ENCODE results near the gene ARMC9.

- no peak for TF ChIP-seq CTCF (IDR thresholded peaks at IDR 0.05 in 2 of 3, conservative IDR thresholded peaks at IDR 0.05 in 1 of 3; ENCODE audit: borderline replicate concordance in 1 of 3, insufficient read depth in 1 of 3, low read depth in 2 of 3, low read length in 2 of 3)
- TF ChIP-seq POLR2A (IDR thresholded peaks at IDR 0.05; ENCODE audit: borderline replicate concordance, extremely low read depth, insufficient read depth, insufficient read length), result no peak
- TF ChIP-seq POLR2AphosphoS5 (IDR thresholded peaks at IDR 0.05; ENCODE audit: low read depth, low read length), result no peak
- no peak for TF ChIP-seq SIN3A (IDR thresholded peaks at IDR 0.05; ENCODE audit: low read depth)
- TF ChIP-seq TCF7L2 (IDR thresholded peaks at IDR 0.05; ENCODE audit: borderline replicate concordance, extremely low read depth, insufficient read depth, insufficient read length), result no peak
- TF ChIP-seq EZH2phosphoT487 (IDR thresholded peaks at IDR 0.05; ENCODE audit: borderline replicate concordance), result no peak
- no peak for TF ChIP-seq EZH2 (IDR thresholded peaks at IDR 0.05)
- no peak for TF ChIP-seq CBX3 (IDR thresholded peaks at IDR 0.05; ENCODE audit: low read depth)
- no peak for TF ChIP-seq REST (IDR thresholded peaks at IDR 0.05; ENCODE audit: low read depth)
- TF ChIP-seq ATF3 (IDR thresholded peaks at IDR 0.05), result no peak
Measured at GRCh38 chr2:231308219-231308618, 109.8 kb downstream of the ARMC9 start.
